ENCODE data around the gene SOHLH2.

The SOHLH2 gene

DNA sequence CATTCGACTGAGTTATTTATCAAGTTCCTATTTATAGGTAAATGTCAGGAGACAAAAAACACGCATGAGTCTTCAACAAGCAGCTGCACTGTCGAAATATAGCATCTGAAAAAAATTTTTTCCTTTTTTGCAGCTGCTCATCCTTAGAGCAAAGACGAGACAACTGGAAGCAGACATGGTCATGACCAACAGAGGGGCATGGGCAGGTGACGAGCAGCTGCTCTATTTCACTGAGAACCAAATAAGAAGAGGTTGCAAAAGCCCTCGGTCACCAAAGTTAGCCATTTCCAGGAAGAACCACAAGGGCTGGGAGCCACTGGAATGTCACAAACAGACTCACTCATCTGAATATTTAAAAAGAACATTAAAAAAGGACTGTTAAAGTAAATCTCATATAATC is 22.2 kb downstream of the SOHLH2 start:
- Histone ChIP-seq H3K4me3 (no peak overlapping the region), H3K27ac (no peak overlapping the region)
- DNase-seq (ENCODE audit: low spot score) = no peak
- TF ChIP-seq CTCF (IDR thresholded peaks at IDR 0.05) = no peak

DNA sequence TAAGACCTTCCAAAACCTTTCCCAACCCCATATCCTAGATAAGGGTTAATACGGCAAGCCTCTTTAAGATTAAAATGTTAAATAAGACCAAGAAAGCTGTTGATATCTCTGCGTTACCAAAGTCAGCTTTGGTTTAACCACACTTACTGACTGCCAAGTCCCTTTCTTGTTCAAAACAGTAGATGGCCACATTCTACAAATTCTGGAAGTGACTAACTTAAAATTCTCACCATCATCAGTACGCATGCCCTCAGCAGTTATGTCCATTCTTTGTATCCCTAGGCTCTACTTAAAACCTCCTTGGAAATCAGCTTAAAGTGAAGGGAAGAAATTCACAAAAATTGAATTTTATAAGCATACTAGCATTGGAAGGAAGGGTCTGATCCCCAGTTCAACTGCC is 23.6 kb downstream of the SOHLH2 start:
- H3K27ac ChIP-seq = no peak overlapping the region
- no peak overlapping the region for H3K4me3 ChIP-seq
- TF ChIP-seq CTCF (IDR thresholded peaks at IDR 0.05) = no peak
- no peak for DNase-seq (ENCODE audit: low spot score)

DNA sequence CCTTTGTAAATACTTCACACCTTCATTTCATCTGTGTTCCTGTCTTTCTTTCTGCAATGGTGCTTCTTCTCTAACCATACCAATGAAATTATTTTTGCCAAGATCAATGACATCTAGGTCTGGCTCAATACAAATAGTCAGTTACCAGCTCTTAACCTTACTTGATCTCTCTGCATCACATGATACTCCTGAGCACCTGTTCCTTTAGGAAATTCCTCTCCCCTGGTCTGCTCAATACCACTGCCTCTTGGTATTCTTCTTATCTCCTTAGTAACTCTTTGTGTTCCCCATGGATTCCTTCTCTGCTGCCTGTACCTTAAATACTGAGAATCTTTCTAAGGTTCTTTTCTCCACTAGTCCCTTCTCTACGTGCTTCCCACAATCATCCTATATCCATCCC is 25.9 kb downstream of the SOHLH2 start:
- no peak for DNase-seq (ENCODE audit: low spot score)
- no peak for TF ChIP-seq CTCF (IDR thresholded peaks at IDR 0.05)

DNA sequence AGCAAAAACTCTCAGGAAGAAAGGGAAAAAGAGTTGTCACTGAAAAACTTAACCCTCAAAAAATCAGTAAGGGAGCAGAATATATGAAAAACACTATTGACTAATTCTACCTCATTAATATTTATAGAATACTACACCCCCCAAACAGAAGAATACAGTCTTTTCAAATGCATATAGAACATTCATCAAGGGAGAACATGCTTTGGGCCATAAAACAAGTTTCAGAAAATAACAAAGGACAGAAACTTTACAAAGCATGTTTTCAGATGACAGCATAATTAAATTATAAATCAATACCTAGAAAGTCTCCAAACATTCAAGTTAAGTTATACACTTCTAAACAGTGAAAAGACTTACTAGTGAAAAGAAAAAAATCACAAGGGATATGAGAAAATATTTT is 30.5 kb downstream of the SOHLH2 start:
- TF ChIP-seq CTCF (IDR thresholded peaks at IDR 0.05) = no peak
- H3K4me3 ChIP-seq = no peak overlapping the region
- H3K27ac ChIP-seq = no peak overlapping the region
- no peak for DNase-seq (ENCODE audit: low spot score)

More for the DNA sequence above, 25.9 kb downstream of the SOHLH2 start:
- Histone ChIP-seq H3K27ac (no peak overlapping the region), H3K4me3 (no peak overlapping the region)

DNA sequence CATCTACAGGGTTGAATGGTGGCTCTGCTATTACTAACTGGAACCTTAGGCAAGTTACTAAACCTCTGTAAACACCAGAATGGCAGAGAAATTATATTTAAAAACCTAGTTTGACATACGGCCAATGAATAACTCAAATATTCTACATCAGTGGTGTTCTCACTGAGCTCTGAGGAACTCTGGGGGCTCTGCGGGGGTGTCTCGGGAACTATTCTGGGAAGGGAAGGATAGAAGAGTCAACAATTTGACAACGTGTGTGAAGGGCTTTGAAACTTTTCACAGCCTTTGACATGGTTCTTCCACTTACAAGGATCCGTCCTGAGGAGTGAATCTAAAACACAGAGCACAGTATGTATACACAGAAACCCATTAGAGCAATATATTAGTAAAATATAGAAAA is 38.7 kb downstream of the SOHLH2 start:
- TF ChIP-seq CTCF (IDR thresholded peaks at IDR 0.05) = no peak
- H3K4me3 ChIP-seq = no peak overlapping the region
- no peak for DNase-seq (ENCODE audit: low spot score)
- H3K27ac ChIP-seq = no peak overlapping the region

DNA sequence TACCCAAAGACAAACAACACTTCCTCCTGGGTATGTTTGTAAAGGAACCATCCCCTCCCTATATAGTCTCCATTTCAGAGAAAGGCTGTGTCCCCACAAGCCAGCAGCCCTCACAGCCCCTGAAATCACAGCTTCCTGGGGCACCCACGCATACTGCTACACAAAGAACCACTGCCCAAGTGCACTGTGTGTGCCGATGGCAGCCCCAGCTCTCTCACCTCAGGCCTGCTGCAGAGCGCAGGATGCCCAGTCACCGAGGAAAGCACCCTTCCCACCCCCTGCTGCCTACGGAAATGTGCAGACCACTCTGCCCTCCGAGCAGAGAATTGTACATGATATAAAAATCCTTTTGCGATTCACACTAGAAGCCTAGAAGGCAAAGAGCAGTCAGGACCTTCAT is 39.4 kb downstream of the SOHLH2 start:
- TF ChIP-seq CTCF (IDR thresholded peaks at IDR 0.05) = no peak
- DNase-seq (ENCODE audit: low spot score) = no peak
- H3K4me3 ChIP-seq = no peak overlapping the region
- no peak overlapping the region for H3K27ac ChIP-seq

GRCh38 chr13:36173571-36174322 is 40.6 kb downstream of the SOHLH2 start:
- Histone ChIP-seq H3K4me3 (no peak overlapping the region), H3K27ac (no peak overlapping the region)
- DNase-seq (ENCODE audit: low spot score) = no peak
- no peak for TF ChIP-seq CTCF (IDR thresholded peaks at IDR 0.05)

Measured in coronary artery (tissue), 2 donors.